ENCODE measurements around the gene GIMAP8. TPM values are rescaled to one million over a fixed set of nuclear protein-coding genes. Genes with fewer than 3 reads are reported as not detected.

GIMAP8 gene
- total RNA-seq, 1 donor from 2014 or later = not detected

DNA sequence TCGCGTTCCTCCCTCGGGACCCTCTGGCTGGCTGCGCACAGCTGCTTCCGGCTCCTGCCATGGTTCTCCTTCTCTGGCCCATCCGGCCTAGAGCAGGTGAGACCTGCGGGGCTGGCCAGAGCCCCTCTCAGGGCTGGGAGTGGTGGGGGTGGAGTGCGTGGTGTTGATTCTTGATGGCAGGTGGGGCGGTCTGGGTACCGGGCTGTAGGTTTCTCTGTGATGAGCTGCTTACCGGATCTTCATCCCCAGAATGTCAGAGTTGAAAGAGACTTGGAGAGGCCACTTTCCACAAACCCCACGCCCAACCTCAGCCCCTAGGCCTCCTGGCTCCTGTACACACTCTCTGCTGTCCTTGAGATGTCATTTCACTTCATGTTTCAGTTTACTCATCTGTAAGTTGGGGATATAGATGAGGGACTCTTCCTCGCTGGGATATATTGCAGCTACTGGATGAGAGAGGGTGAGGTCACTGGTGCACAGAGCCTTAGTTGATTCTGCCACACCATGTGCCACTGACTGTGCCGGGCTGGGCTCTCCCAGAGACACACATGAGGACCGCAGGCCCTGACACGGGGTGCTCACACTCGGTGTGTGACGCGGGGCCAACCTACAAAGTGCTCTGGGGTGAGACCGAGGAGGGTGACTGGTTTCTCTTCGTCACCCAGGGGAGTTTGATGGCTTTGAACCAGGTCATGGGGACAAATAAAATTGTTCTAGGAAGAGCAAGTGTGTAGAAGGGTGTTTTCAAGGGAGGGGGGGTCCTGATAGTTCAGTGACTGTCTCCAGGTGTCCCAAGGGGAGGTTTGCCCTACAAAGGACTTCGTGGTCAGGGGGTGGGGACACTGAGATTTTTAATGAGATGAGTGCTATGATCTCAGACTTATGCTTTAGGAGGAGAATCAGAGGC lies 41.8 kb upstream of the GIMAP8 start:
- DNase-seq = no peak
- peaks cover 20% of the 10 kb centered on the region for H3K9me3 Mint-ChIP-seq (ENCODE audit: unreplicated experiment)
- peaks cover 44% of the 10 kb centered on the region for H3K4me1 Mint-ChIP-seq (ENCODE audit: low read depth, unreplicated experiment)
- no peak overlapping the region for H3K27ac Mint-ChIP-seq (ENCODE audit: unreplicated experiment)
- H3K4me3 Mint-ChIP-seq (ENCODE audit: unreplicated experiment) = peak overlapping the region; percentile 32
- TF ChIP-seq CTCF (IDR thresholded peaks at IDR 0.05; ENCODE audit: partially characterized antibody, unreplicated experiment) = no peak
- H3K36me3 Mint-ChIP-seq (ENCODE audit: unreplicated experiment) = peaks cover 3% of the 10 kb centered on the region
- H3K27me3 Mint-ChIP-seq (ENCODE audit: unreplicated experiment) = peaks cover 14% of the 10 kb centered on the region

DNA sequence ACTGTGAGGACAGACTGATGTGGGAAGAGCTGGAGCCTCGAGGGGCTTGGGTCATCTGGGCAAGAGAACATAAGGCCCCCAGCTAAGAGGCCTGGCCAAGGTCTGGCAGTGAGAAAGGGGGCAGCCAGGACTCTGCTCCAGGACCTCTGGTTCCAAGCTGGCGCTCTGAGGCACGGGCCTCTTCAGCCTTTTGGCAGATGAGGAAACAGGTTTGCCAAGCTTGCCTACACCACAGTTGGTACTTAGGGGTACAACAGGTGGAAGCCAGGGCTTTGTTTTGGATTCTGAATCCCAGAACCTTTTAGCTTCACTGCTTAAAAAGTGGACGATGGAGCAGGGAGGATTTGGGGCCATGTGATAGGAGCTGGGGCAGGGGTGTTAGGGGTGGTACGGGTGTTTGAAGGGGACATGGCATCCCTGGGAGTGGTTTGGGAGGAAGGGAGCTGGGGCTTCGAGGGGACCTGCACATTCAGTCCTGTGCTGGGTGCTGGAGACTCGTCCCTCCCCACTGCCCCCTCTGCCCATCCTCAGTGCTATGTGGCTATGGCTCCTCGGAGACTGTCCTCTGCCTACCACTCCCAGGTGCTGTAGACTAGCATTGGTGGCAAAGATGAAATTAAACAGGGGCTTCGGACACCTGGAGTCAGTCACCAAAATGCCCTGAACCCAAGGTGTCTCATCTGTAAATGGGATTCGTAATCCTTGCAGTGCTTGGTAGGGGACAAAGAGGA lies 41.0 kb upstream of the GIMAP8 start:
- peaks cover 3% of the 10 kb centered on the region for H3K36me3 Mint-ChIP-seq (ENCODE audit: unreplicated experiment)
- H3K27me3 Mint-ChIP-seq (ENCODE audit: unreplicated experiment) = peaks cover 15% of the 10 kb centered on the region
- DNase-seq = no peak
- H3K9me3 Mint-ChIP-seq (ENCODE audit: unreplicated experiment) = peaks cover 20% of the 10 kb centered on the region
- no peak for TF ChIP-seq CTCF (IDR thresholded peaks at IDR 0.05; ENCODE audit: partially characterized antibody, unreplicated experiment)
- no peak overlapping the region for H3K4me3 Mint-ChIP-seq (ENCODE audit: unreplicated experiment)
- no peak overlapping the region for H3K27ac Mint-ChIP-seq (ENCODE audit: unreplicated experiment)
- H3K4me1 Mint-ChIP-seq (ENCODE audit: low read depth, unreplicated experiment) = peaks cover 39% of the 10 kb centered on the region

DNA sequence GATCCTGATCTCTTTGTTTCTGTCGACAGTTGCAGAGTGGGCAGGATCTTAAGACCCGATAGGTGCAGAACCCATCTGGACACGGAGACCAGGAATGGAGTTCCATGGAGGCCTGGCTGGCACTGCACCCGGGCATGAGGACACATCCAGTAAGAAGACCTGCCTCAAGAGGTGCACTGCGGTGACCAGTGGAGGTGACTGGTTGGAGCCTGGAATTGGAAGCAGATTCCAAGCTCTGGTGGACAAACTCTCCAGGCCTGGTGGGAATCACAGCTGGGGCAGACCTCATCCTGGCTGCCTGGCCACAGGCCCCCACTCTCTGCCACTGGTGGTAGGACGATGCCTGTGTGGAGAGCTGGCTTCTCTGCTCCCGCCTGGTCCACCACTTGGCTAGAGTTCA lies 40.3 kb upstream of the GIMAP8 start:
- H3K27ac Mint-ChIP-seq (ENCODE audit: unreplicated experiment) = no peak overlapping the region
- no peak overlapping the region for H3K4me3 Mint-ChIP-seq (ENCODE audit: unreplicated experiment)
- peaks cover 18% of the 10 kb centered on the region for H3K9me3 Mint-ChIP-seq (ENCODE audit: unreplicated experiment)
- peaks cover 3% of the 10 kb centered on the region for H3K36me3 Mint-ChIP-seq (ENCODE audit: unreplicated experiment)
- peaks cover 37% of the 10 kb centered on the region for H3K4me1 Mint-ChIP-seq (ENCODE audit: low read depth, unreplicated experiment)
- no peak for DNase-seq
- TF ChIP-seq CTCF (IDR thresholded peaks at IDR 0.05; ENCODE audit: partially characterized antibody, unreplicated experiment) = no peak
- H3K27me3 Mint-ChIP-seq (ENCODE audit: unreplicated experiment) = peaks cover 15% of the 10 kb centered on the region

DNA sequence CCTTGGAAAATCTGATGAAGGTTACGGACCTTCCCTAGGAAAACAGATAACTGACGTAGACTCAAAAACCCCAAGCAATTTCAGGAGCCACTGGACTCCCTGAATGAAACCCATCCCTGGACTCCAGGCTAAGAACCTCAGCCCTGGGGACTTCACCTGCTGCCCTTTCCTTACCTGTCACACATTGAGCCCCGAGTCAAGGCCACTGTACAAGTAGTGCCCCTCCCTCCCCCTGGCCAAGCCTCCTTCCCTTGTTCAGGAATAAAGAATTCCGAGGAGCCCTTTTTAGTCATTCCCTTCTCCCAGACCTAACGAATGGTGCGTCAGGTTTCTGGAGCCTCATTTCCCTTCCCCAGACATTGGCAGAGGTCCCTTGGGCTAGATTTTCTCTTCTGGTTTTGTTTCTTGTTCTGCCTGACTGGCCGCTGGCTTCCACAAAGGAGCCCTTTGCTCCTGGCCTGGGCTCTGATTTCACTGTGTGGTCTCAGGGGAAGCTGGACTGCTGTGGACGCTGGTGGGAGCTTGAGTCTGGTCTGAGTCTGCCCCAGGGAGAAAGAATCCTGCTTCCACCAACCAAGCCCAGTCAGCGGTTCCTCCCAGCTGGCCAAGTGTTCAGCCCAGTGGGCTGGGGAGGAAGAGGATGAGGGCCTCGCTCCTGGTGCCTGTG lies 39.6 kb upstream of the GIMAP8 start:
- no peak for DNase-seq
- no peak for TF ChIP-seq CTCF (IDR thresholded peaks at IDR 0.05; ENCODE audit: partially characterized antibody, unreplicated experiment)
- Mint-ChIP-seq H3K27ac (ENCODE audit: unreplicated experiment) (peak overlapping the region; percentile 57), H3K27me3 (ENCODE audit: unreplicated experiment) (peaks cover 13% of the 10 kb centered on the region), H3K4me1 (ENCODE audit: low read depth, unreplicated experiment) (peaks cover 35% of the 10 kb centered on the region), H3K36me3 (ENCODE audit: unreplicated experiment) (peaks cover 3% of the 10 kb centered on the region), H3K4me3 (ENCODE audit: unreplicated experiment) (peak overlapping the region; percentile 39), H3K9me3 (ENCODE audit: unreplicated experiment) (peaks cover 15% of the 10 kb centered on the region)
